B cell (primary cell): ENCODE measurements around the gene RAD51B. TPM values are rescaled to one million over a fixed set of nuclear protein-coding genes. Genes with fewer than 3 reads are reported as not detected.
A peak's percentile ranks its signal among the peaks of the same experiment; 100 is the strongest.

Source experiments
- ATAC-seq: fragments of 200-7000 bp; cut with Tn5 transposase; one replicate; pipeline ENCODE4 v1.10.0; 2021; ENCODE audit warnings: low read depth, mild to moderate bottlenecking, moderate number of reproducible peaks, moderate library complexity
- CTCF ChIA-PET: fragments of 350-600 bp; sonication (Branson Sonifier 250); formaldehyde crosslinking; loops from one replicate; lab custom pipeline; 2021; ENCODE audit warnings: antibody characterized with exemption, inconsistent platforms; lab: Charles Lee
- POLR2A ChIA-PET: fragments of 350-600 bp; sonication (Branson Sonifier 250); formaldehyde crosslinking; loops from one replicate; lab custom pipeline; 2021; ENCODE audit warnings: antibody characterized with exemption; lab: Charles Lee
- DNase-seq: peaks from one replicate; pipeline ENCODE4 v3.0.0; 2013
- H2AFZ ChIP-seq: 2 replicates; pipeline ENCODE4 v1.6.1; 2012; ENCODE audit warnings: mild to moderate bottlenecking, low read depth, low read length; ENCODE audit not compliant: insufficient read depth, poor library complexity, severe bottlenecking
- H3K27ac ChIP-seq, 2 donors: 1 replicate in 1 of 2; 2 replicates in 1 of 2; pipeline ENCODE4 v1.5.1; 2012 to 2013; ENCODE audit warnings: low read length in 2 of 2, mild to moderate bottlenecking in 2 of 2, moderate library complexity in 1 of 2
- H3K27me3 ChIP-seq, 4 experiments: fragments of 200-600 bp in 1 of 4; sonication (generic) in 1 of 4; replicated peaks in 1 of 4; 1 replicate in 2 of 4; 2 replicates in 2 of 4; pipeline versions ENCODE4 v1.6.1 to v1.7.0; 2013 to 2016; ENCODE audit warnings: low read length in 3 of 4, mild to moderate bottlenecking in 2 of 4, mixed read lengths in 1 of 4, moderate library complexity in 1 of 4; ENCODE audit not compliant: insufficient read depth in 4 of 4, control insufficient read depth in 3 of 4; ENCODE audit errors: control extremely low read depth in 1 of 4
- H3K36me3 ChIP-seq, 2 experiments: replicated peaks in 1 of 2; 1 replicate in 1 of 2; 2 replicates in 1 of 2; pipeline versions ENCODE4 v1.6.1 to v1.7.1; 2013; ENCODE audit warnings: low read length in 1 of 2; ENCODE audit not compliant: insufficient read depth in 2 of 2, control insufficient read depth in 1 of 2; ENCODE audit errors: control extremely low read depth in 1 of 2, extremely low read depth in 1 of 2
- H3K4me1 ChIP-seq, 2 donors: fragments of 200-600 bp in 1 of 2; sonication (generic) in 1 of 2; 1 replicate in 1 of 2; 2 replicates in 1 of 2; pipeline versions ENCODE4 v1.5.1 to v1.6.1; 2013 to 2017; ENCODE audit warnings: low read length in 2 of 2; ENCODE audit not compliant: control insufficient read depth in 2 of 2, insufficient read depth in 2 of 2
- H3K4me2 ChIP-seq: replicated peaks from 2 replicates; pipeline ENCODE3; 2012; ENCODE audit warnings: mild to moderate bottlenecking, low read depth, low read length; ENCODE audit not compliant: poor library complexity, severe bottlenecking
- H3K4me3 ChIP-seq, 5 experiments: fragments of 200-600 bp in 1 of 5; sonication (generic) in 1 of 5; 1 replicate in 3 of 5; 2 replicates in 2 of 5; pipeline versions ENCODE4 v1.5.1 to v1.7.0; 2011 to 2016; ENCODE audit warnings: low read length in 4 of 5, mild to moderate bottlenecking in 4 of 5, low read depth in 2 of 5, control low read depth in 1 of 5, moderate library complexity in 1 of 5; ENCODE audit not compliant: insufficient read depth in 1 of 5; ENCODE audit errors: control extremely low read depth in 1 of 5, extremely low read depth in 1 of 5
- H3K79me2 ChIP-seq: fragments of 200-600 bp; sonication (generic); one replicate; pipeline ENCODE4 v1.6.0; 2016; ENCODE audit warnings: low read length; ENCODE audit not compliant: control insufficient read depth, insufficient read depth
- H3K9ac ChIP-seq: fragments of 200-600 bp; sonication (generic); 2 replicates; pipeline ENCODE4 v1.6.1; 2017; ENCODE audit warnings: mild to moderate bottlenecking, low read length, moderate library complexity
- H3K9me3 ChIP-seq, 3 donors: one replicate each; pipeline versions ENCODE4 v1.6.1 to v1.7.1; 2013; ENCODE audit warnings: low read length in 2 of 3; ENCODE audit not compliant: control insufficient read depth in 2 of 3, insufficient read depth in 1 of 3; ENCODE audit errors: control extremely low read depth in 1 of 3
- H4K20me1 ChIP-seq: 2 replicates; pipeline ENCODE4 v1.6.0; 2012; ENCODE audit warnings: mild to moderate bottlenecking, low read length; ENCODE audit not compliant: insufficient read depth, control insufficient read depth, poor library complexity, severe bottlenecking
- H3K27ac Mint-ChIP-seq: one replicate; pipeline ENCODE4 v1.8.0; 2021; ENCODE audit warnings: mixed read lengths
- H3K27me3 Mint-ChIP-seq: one replicate; pipeline ENCODE4 v1.8.0; 2021; ENCODE audit warnings: mixed read lengths
- H3K4me1 Mint-ChIP-seq: one replicate; pipeline ENCODE4 v1.8.0; 2021; ENCODE audit warnings: mixed read lengths
- H3K4me3 Mint-ChIP-seq: one replicate; pipeline ENCODE4 v1.8.0; 2021; ENCODE audit warnings: mixed read lengths
- H3K9me3 Mint-ChIP-seq: one replicate; pipeline ENCODE4 v1.8.0; 2022; ENCODE audit warnings: mixed read lengths; ENCODE audit not compliant: insufficient read depth
- CTCF ChIP-seq: fragments of 200-600 bp; IDR thresholded peaks from one replicate; pipeline ENCODE4 v1.8.0; 2022; ENCODE audit warnings: antibody characterized with exemption, mild to moderate bottlenecking
- EZH2 ChIP-seq: IDR thresholded peaks from 2 replicates; pipeline ENCODE4 v1.6.1; 2012; ENCODE audit warnings: borderline replicate concordance, low read depth, mild to moderate bottlenecking, moderate library complexity, low read length; ENCODE audit not compliant: insufficient read depth, poor library complexity, severe bottlenecking
- WGBS: methylation state at CpG from one replicate; pipeline ENCODE4 v1.1.5; 2013; ENCODE audit warnings: missing lambda C conversion rate; ENCODE audit not compliant: insufficient coverage; 5-methylcytosine and 5-hydroxymethylcytosine counted together
- intact Hi-C: fragments of 100-400 bp; cut with micrococcal nuclease; formaldehyde crosslinking; loops from one replicate; pipeline ENCODE4 v1.10.0; 2022
- polyA plus RNA-seq: library from polyadenylated mRNA; depleted of rRNA; stranded (reverse); fragments of >200 nt; gene quantifications from 2 replicates; pipeline ENCODE4 v1.2.3, GENCODE V29; 2012
- total RNA-seq, 2 donors: library from RNA; stranded (reverse); fragments of 120-200 nt in 1 of 2; gene quantifications; 1 replicate in 1 of 2; 2 replicates in 1 of 2; pipeline versions ENCODE4 v1.2.3 to v1.2.4, GENCODE V29; 2013 to 2022

The RAD51B gene
- total and polyA plus RNA-seq, 2 donors (not counting 1 experiment from before 2014, with no cell fraction given): 6.5 to 60.6 TPM

- Histone ChIP-seq H3K9me3 (peaks cover 4 to 45% (median 30%) of the 10 kb centered on the region in 3 donors), H3K79me2 (no peaks in the 10 kb centered on the region), H3K9ac (no peak overlapping the region), H3K4me3 (no peak overlapping the region), H3K4me1 (no peaks in the 10 kb centered on the region), H4K20me1 (no peaks in the 10 kb centered on the region), H2AFZ (no peak overlapping the region), H3K27me3 (no peaks in the 10 kb centered on the region), H3K36me3 (no peaks in the 10 kb centered on the region), H3K27ac (no peak overlapping the region), H3K4me2 (no peak overlapping the region)
- H3K4me1 Mint-ChIP-seq: peaks cover 1% of the 10 kb centered on the region
- DNase-seq: no peak
- POLR2A ChIA-PET: no interaction called here
- H3K27ac Mint-ChIP-seq: peak overlapping the region; percentile 11
- H3K27me3 Mint-ChIP-seq: no peaks in the 10 kb centered on the region
- ATAC-seq: no peak
- WGBS: no CpG with 5 or more reads among the region's 1 CpG
- TF ChIP-seq EZH2 (no peak), CTCF (no peak)
- H3K4me3 Mint-ChIP-seq: no peak overlapping the region
- peaks cover 22% of the 10 kb centered on the region for H3K9me3 Mint-ChIP-seq
- intact Hi-C loops: no loop called here
- CTCF ChIA-PET: interaction anchor here (1.1 kb wide), 1 partner anchor 44 kb away, joined by 3 read pairs; no protein-coding TSS in a partner anchor
These were observed 796.8 kb downstream of the RAD51B start for GRCh38 chr14:68616221-68616902.

DNA sequence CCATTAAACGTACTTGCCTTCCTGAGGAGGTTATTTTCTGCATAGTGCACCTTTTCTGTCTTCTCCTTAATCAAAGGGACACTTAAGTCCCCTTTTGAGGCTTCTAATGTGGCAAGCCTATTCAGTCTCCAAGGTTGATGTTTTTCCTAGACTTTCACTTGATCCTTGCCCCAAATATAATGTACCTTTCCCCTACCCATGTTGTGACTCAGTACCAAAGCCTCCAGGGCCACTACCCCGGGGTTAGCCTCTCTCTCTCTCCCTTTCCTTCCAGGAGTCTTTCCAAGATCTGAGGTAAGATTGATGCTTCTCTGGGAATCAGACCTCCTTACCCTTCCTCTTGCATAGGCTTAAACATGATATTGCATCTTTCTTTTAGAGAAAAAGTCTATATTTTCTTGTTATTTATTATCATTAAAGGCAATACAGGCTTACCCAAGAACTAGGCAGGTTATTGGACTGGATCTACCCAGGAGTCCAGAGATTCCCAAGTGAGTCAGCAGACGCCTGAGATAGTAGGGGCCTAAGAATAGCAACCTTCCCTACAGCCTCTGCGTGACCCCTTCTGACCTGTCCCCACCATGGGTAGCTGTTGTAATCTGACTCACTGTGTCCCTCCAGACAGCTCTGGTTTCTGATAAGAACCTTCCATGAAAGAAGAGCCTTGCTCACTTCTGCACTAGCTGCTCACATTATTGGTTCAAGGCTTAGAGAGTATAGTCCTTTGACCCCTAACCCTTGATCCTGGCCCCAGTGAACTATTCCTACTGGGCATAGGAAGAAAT, 800.4 kb downstream of the RAD51B start:
- no peak overlapping the region for H3K27ac ChIP-seq
- intact Hi-C loops: no loop called here
- 93% methylated on average over 2 of the region's 4 CpGs for WGBS
- H3K27me3 ChIP-seq: no peaks in the 10 kb centered on the region
- H3K79me2 ChIP-seq: no peaks in the 10 kb centered on the region
- no peak overlapping the region for H3K9ac ChIP-seq
- Mint-ChIP-seq H3K27ac (no peak overlapping the region), H3K27me3 (no peaks in the 10 kb centered on the region), H3K9me3 (peaks cover 18% of the 10 kb centered on the region), H3K4me1 (peaks cover 7% of the 10 kb centered on the region), H3K4me3 (no peak overlapping the region)
- no peak overlapping the region for H3K4me2 ChIP-seq
- H3K9me3 ChIP-seq: peaks cover 4 to 33% (median 23%) of the 10 kb centered on the region in 3 donors
- POLR2A ChIA-PET: no interaction called here
- H3K4me1 ChIP-seq: peaks cover 0 to 8% of the 10 kb centered on the region in 2 donors
- TF ChIP-seq EZH2: no peak
- TF ChIP-seq CTCF: no peak
- CTCF ChIA-PET: no interaction called here
- no peak overlapping the region for H2AFZ ChIP-seq
- DNase-seq: no peak
- no peak for ATAC-seq
- no peaks in the 10 kb centered on the region for H3K36me3 ChIP-seq
- no peaks in the 10 kb centered on the region for H4K20me1 ChIP-seq
- H3K4me3 ChIP-seq: no peak overlapping the region
